Left cardiac atrium (tissue), 4 donors: ENCODE results near the gene GBP6. TPM values are rescaled to one million over a fixed set of nuclear protein-coding genes. Genes with fewer than 3 reads are reported as not detected.
"Not testable (repeated sequence)": the region's sequence is repeated elsewhere in the genome, so short reads cannot be mapped to it uniquely, and the experiment has no call there.

Source experiments
- ATAC-seq, 2 donors: fragments of 200-7000 bp; cut with Tn5 transposase; one replicate each; pipeline ENCODE4 v1.9.1; 2020; ENCODE audit warnings: mild to moderate bottlenecking in 2 of 2, moderate library complexity in 2 of 2
- DNase-seq: peaks from one replicate; pipeline ENCODE4 v3.0.0-alpha.2; 2020
- intact Hi-C, 2 donors: fragments of 100-400 bp; cut with DNase I; formaldehyde crosslinking; loops; one replicate each; pipeline versions ENCODE4 v1.14.1 to v1.15.1; 2022 to 2023
- total RNA-seq, 2 donors: library from RNA; stranded (reverse); fragmentation: NEBNext Ultra II Directional; extraction: Animal tissue kit (Norgen Biotek cat#: 25700); gene quantifications; one replicate each; pipeline ENCODE4 v1.2.1, GENCODE V29; 2021
- donor health status: DM: no; HTN: yes; CAD: no.
- donor health status: DM: no; HTN: yes; CAD: no; lungs with severe emphysema.
- donor health status: DM: yes; HTN: yes; CAD: no.
- donor health status: Dilated cardiomyopathy.

The GBP6 gene
- total RNA-seq, 2 donors from 2014 or later, result 0.08 TPM; not detected in 1

- intact Hi-C loops, result loop anchor here (5.0 to 10.0 kb wide), 3 partner anchors 277 to 364 kb away; no protein-coding TSS in a partner anchor
- DNase-seq, result no peak
- ATAC-seq, result no peak
These were observed 2.2 kb upstream of the GBP6 start for GRCh38 chr1:89361681-89362080.

- intact Hi-C loops, result loop anchor here (5.0 to 10.0 kb wide), 3 partner anchors 278 to 366 kb away; no protein-coding TSS in a partner anchor
These were observed 663 bp upstream of the GBP6 start for GRCh38 chr1:89363196-89363595.

GRCh38 chr1:89364954-89365550 lies 1.2 kb downstream of the GBP6 start:
- DNase-seq, result no peak

More at GRCh38 chr1:89363196-89363595, 663 bp upstream of the GBP6 start:
- ATAC-seq (peak in 1 of 2 donors; percentile 35), DNase-seq (no peak)

GRCh38 chr1:89367221-89367620 lies 3.4 kb downstream of the GBP6 start:
- no peak for DNase-seq
- intact Hi-C loops, result loop anchor here (10.0 kb wide), 2 partner anchors 282 to 362 kb away; no protein-coding TSS in a partner anchor
- ATAC-seq, result no peak

More at GRCh38 chr1:89364954-89365550, 1.2 kb downstream of the GBP6 start:
- intact Hi-C loops, result loop anchor here (5.0 to 10.0 kb wide), 3 partner anchors 280 to 368 kb away; no protein-coding TSS in a partner anchor
- ATAC-seq, result no peak

GRCh38 chr1:89369331-89369730 lies 5.5 kb downstream of the GBP6 start:
- no peak for ATAC-seq
- no peak for DNase-seq
- intact Hi-C loops, result loop anchor here (10.0 kb wide), 2 partner anchors 285 to 365 kb away; no protein-coding TSS in a partner anchor

GRCh38 chr1:89373810-89374209 lies 10.0 kb downstream of the GBP6 start:
- DNase-seq, intact Hi-C loops, ATAC-seq: not testable (repeated sequence)

GRCh38 chr1:89378001-89378400 lies 14.1 kb downstream of the GBP6 start:
- ATAC-seq (no peak), DNase-seq (no peak)
- intact Hi-C loops, result no loop called here

GRCh38 chr1:89381618-89382017 lies 17.8 kb downstream of the GBP6 start:
- intact Hi-C loops, result no loop called here
- DNase-seq (no peak), ATAC-seq (no peak)

GRCh38 chr1:89382479-89382878 lies 18.6 kb downstream of the GBP6 start:
- DNase-seq (no peak), ATAC-seq (no peak)
- intact Hi-C loops, result no loop called here

GRCh38 chr1:89383185-89383584 lies 19.3 kb downstream of the GBP6 start:
- intact Hi-C loops, result no loop called here
- ATAC-seq (no peak), DNase-seq (no peak)

- intact Hi-C loops, result no loop called here
- no peak for DNase-seq
- ATAC-seq, result no peak
These were observed 26.8 kb downstream of the GBP6 start for GRCh38 chr1:89390707-89391106.

GRCh38 chr1:89391686-89392085 lies 27.8 kb downstream of the GBP6 start:
- no peak for ATAC-seq
- intact Hi-C loops, result no loop called here

GRCh38 chr1:89394851-89395250 lies 31.0 kb downstream of the GBP6 start:
- ATAC-seq (no peak), DNase-seq (no peak)

More at GRCh38 chr1:89391686-89392085, 27.8 kb downstream of the GBP6 start:
- DNase-seq, result no peak

GRCh38 chr1:89396902-89397301 lies 33.0 kb downstream of the GBP6 start:
- ATAC-seq (no peak), DNase-seq (no peak)
- intact Hi-C loops, result no loop called here

More at GRCh38 chr1:89394851-89395250, 31.0 kb downstream of the GBP6 start:
- intact Hi-C loops, result no loop called here

GRCh38 chr1:89405275-89405929 lies 41.5 kb downstream of the GBP6 start:
- intact Hi-C loops, result no loop called here
- ATAC-seq (no peak), DNase-seq (no peak)

- ATAC-seq, result peak; percentile 80 to 83
- intact Hi-C loops, result no loop called here
- DNase-seq, result no peak
These were observed 43.5 kb downstream of the GBP6 start for GRCh38 chr1:89407360-89407759.

GRCh38 chr1:89407768-89408167 lies 43.9 kb downstream of the GBP6 start:
- intact Hi-C loops, DNase-seq: not testable (repeated sequence)
- peak in 1 of 2 donors; percentile 31 for ATAC-seq

- intact Hi-C loops, result no loop called here
- DNase-seq, result no peak
- no peak for ATAC-seq
These were observed 61.2 kb downstream of the GBP6 start for GRCh38 chr1:89425056-89425455.

- no peak for ATAC-seq
- no peak for DNase-seq
- intact Hi-C loops, result no loop called here
These were observed 65.2 kb downstream of the GBP6 start for GRCh38 chr1:89429062-89429461.

GRCh38 chr1:89429681-89430080 lies 65.8 kb downstream of the GBP6 start:
- ATAC-seq, intact Hi-C loops, DNase-seq: not testable (repeated sequence)
